CD4-positive, alpha-beta T cell (primary cell): Measurements from ENCODE around the gene CDK11B. TPM values are rescaled to one million over a fixed set of nuclear protein-coding genes. Genes with fewer than 3 reads are reported as not detected.

ENCODE experiments used
- ATAC-seq: fragments of 200-7000 bp; cut with Tn5 transposase; one replicate; pipeline ENCODE4 v1.10.0; 2022; ENCODE audit warnings: mild to moderate bottlenecking; ENCODE audit not compliant: poor library complexity
- CTCF ChIA-PET: fragments of 350-600 bp; sonication (Branson Sonifier 250); formaldehyde crosslinking; loops from one replicate; lab custom pipeline; 2021; ENCODE audit warnings: antibody characterized with exemption, inconsistent platforms; lab: Charles Lee
- POLR2A ChIA-PET: fragments of 350-600 bp; sonication (Branson Sonifier 250); formaldehyde crosslinking; loops from one replicate; lab custom pipeline; 2021; ENCODE audit warnings: antibody characterized with exemption, inconsistent platforms; lab: Charles Lee
- DNase-seq, 14 experiments: peaks; one replicate each; pipeline ENCODE4 v3.0.0-alpha.2; 2013 to 2020; ENCODE audit warnings: mixed read lengths in 2 of 14
- H3K27ac ChIP-seq, 2 donors: one replicate each; pipeline versions ENCODE4 v1.5.1 to v1.7.0; 2013; ENCODE audit warnings: low read length in 2 of 2, low read depth in 1 of 2, mild to moderate bottlenecking in 1 of 2
- H3K27me3 ChIP-seq, 2 experiments: 1 replicate in 1 of 2; 2 replicates in 1 of 2; pipeline versions ENCODE4 v1.6.1 to v1.7.0; 2013; ENCODE audit warnings: low read length in 2 of 2, control low read depth in 1 of 2, mild to moderate bottlenecking in 1 of 2, moderate library complexity in 1 of 2; ENCODE audit not compliant: insufficient read depth in 2 of 2, control insufficient read depth in 1 of 2
- H3K36me3 ChIP-seq: one replicate; pipeline ENCODE4 v1.6.1; 2013; ENCODE audit warnings: low read length, control low read depth; ENCODE audit not compliant: insufficient read depth
- H3K4me1 ChIP-seq: one replicate; pipeline ENCODE4 v1.6.1; 2013; ENCODE audit warnings: low read length, control low read depth; ENCODE audit not compliant: insufficient read depth
- H3K4me3 ChIP-seq: one replicate; pipeline ENCODE4 v1.5.1; 2013; ENCODE audit warnings: mild to moderate bottlenecking, low read length, moderate library complexity
- H3K9me3 ChIP-seq, 2 experiments: 1 replicate in 1 of 2; 2 replicates in 1 of 2; pipeline versions ENCODE4 v1.6.1 to v1.7.0; 2013; ENCODE audit warnings: low read length in 2 of 2, mild to moderate bottlenecking in 2 of 2, control low read depth in 1 of 2, moderate library complexity in 1 of 2; ENCODE audit not compliant: control insufficient read depth in 1 of 2, insufficient read depth in 1 of 2
- H3K27ac Mint-ChIP-seq: one replicate; pipeline ENCODE4 v1.8.0; 2020; ENCODE audit warnings: mixed read lengths
- H3K27me3 Mint-ChIP-seq: one replicate; pipeline ENCODE4 v1.8.0; 2021; ENCODE audit warnings: mixed read lengths
- H3K36me3 Mint-ChIP-seq: one replicate; pipeline ENCODE4 v1.8.0; 2021; ENCODE audit warnings: low read depth, mixed read lengths
- H3K4me1 Mint-ChIP-seq: one replicate; pipeline ENCODE4 v1.8.0; 2021; ENCODE audit warnings: low read depth, mixed read lengths
- H3K4me3 Mint-ChIP-seq: one replicate; pipeline ENCODE4 v1.8.0; 2020; ENCODE audit warnings: mild to moderate bottlenecking, mixed read lengths
- H3K9me3 Mint-ChIP-seq: one replicate; pipeline ENCODE4 v1.8.0; 2020; ENCODE audit warnings: mixed read lengths
- intact Hi-C, 2 experiments: fragments of 100-400 bp; cut with DNase I in 1 of 2; cut with micrococcal nuclease in 1 of 2; formaldehyde crosslinking; loops; one replicate each; pipeline versions ENCODE4 v1.15.1 to v1.9.0; 2023 to 2025; cut with DNase I, micrococcal nuclease
- total RNA-seq, 174 experiments: library from RNA in 2 of 174; stranded (reverse) in 2 of 174; gene quantifications; one replicate each; pipeline ENCODE4 v1.2.3 and lab custom pipeline; 2021 to 2026
- TF ChIP-seq, protein P1 (sequence below): fragments of 200-600 bp; IDR thresholded peaks from one replicate; pipeline ENCODE4 v1.8.0; 2022; ENCODE audit warnings: antibody characterized with exemption, mild to moderate bottlenecking

Gene CDK11B
- total RNA-seq, 2 experiments from 2014 or later, result 49.8 to 52.0 TPM

- peak; percentile 76 for ATAC-seq
These were observed 43.4 kb downstream of the CDK11B start, which contains the start of gene MIB2 for GRCh38 chr1:1615256-1616044. MIB2 (plus strand) TSS chr1:1615500; CDS start chr1:1623453, 7,953 bp downstream.

GRCh38 chr1:1614954-1615255 is 43.9 kb downstream of the CDK11B start:
- TF ChIP-seq, protein P1, sequence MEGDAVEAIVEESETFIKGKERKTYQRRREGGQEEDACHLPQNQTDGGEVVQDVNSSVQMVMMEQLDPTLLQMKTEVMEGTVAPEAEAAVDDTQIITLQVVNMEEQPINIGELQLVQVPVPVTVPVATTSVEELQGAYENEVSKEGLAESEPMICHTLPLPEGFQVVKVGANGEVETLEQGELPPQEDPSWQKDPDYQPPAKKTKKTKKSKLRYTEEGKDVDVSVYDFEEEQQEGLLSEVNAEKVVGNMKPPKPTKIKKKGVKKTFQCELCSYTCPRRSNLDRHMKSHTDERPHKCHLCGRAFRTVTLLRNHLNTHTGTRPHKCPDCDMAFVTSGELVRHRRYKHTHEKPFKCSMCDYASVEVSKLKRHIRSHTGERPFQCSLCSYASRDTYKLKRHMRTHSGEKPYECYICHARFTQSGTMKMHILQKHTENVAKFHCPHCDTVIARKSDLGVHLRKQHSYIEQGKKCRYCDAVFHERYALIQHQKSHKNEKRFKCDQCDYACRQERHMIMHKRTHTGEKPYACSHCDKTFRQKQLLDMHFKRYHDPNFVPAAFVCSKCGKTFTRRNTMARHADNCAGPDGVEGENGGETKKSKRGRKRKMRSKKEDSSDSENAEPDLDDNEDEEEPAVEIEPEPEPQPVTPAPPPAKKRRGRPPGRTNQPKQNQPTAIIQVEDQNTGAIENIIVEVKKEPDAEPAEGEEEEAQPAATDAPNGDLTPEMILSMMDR, result no peak
- peak; percentile 10 for ATAC-seq
- Mint-ChIP-seq H3K36me3 (peaks cover 21% of the 10 kb centered on the region), H3K27me3 (no peaks in the 10 kb centered on the region), H3K4me3 (peak overlapping the region; percentile 97), H3K4me1 (peaks cover 28% of the 10 kb centered on the region), H3K9me3 (no peaks in the 10 kb centered on the region), H3K27ac (peak overlapping the region; percentile 100)
- ChIA-PET POLR2A (interaction anchor here (0.6 to 4.3 kb wide), 17 partner anchors 8 to 295 kb away, joined by 3 to 137 read pairs (median 10); partner anchors contain the start of genes ATAD3A, AURKAIP1, CCNL2 and CDK11A), CTCF (interaction anchor here (1.0 to 1.3 kb wide), 2 partner anchors 15 to 294 kb away, joined by 4 read pairs; no protein-coding TSS in a partner anchor)
- Histone ChIP-seq H3K4me1 (peaks cover 32% of the 10 kb centered on the region), H3K27ac (peak overlapping the region; percentile 87 to 99), H3K4me3 (peak overlapping the region; percentile 87), H3K9me3 (no peaks in the 10 kb centered on the region), H3K27me3 (no peaks in the 10 kb centered on the region), H3K36me3 (no peaks in the 10 kb centered on the region)
- intact Hi-C loops, result loop anchor here (1.0 to 5.0 kb wide), 5 partner anchors 16 to 292 kb away; partner anchors contain the start of genes SSU72 (in 2 of the 2), ATAD3A (in 1 of the 2) and CDK11B (in 1 of the 2)
- DNase-seq, result no peak

More at GRCh38 chr1:1615256-1616044, 43.4 kb downstream of the CDK11B start, which contains the start of gene MIB2:
- no peaks in the 10 kb centered on the region for H3K9me3 Mint-ChIP-seq
- no peaks in the 10 kb centered on the region for H3K27me3 Mint-ChIP-seq
- peaks cover 32% of the 10 kb centered on the region for H3K4me1 ChIP-seq
- peaks cover 28% of the 10 kb centered on the region for H3K4me1 Mint-ChIP-seq
- H3K9me3 ChIP-seq, result no peaks in the 10 kb centered on the region
- CTCF ChIA-PET, result interaction anchor here (1.3 kb wide), 1 partner anchor 15 kb away, joined by 4 read pairs; no protein-coding TSS in a partner anchor
- TF ChIP-seq, protein P1, result no peak
- H3K4me3 Mint-ChIP-seq, result peak within 1 kb of the TSS; percentile 97
- intact Hi-C loops, result loop anchor here (1.0 to 5.0 kb wide), 5 partner anchors 15 to 292 kb away; partner anchors contain the start of genes ATAD3A (in 1 of the 2), CDK11B (in 1 of the 2) and SSU72 (in 1 of the 2)
- peak within 1 kb of the TSS; percentile 99 to 100 for H3K27ac ChIP-seq
- no peaks in the 10 kb centered on the region for H3K27me3 ChIP-seq
- peak within 1 kb of the TSS; percentile 100 for H3K27ac Mint-ChIP-seq
- peaks cover 21% of the 10 kb centered on the region for H3K36me3 Mint-ChIP-seq
- no peaks in the 10 kb centered on the region for H3K36me3 ChIP-seq
- POLR2A ChIA-PET, result interaction anchor here (0.6 to 4.3 kb wide), 21 partner anchors 9 to 294 kb away, joined by 3 to 137 read pairs (median 7); partner anchors contain the start of genes ATAD3A, AURKAIP1, CCNL2 and CDK11A
- DNase-seq, result peak; percentile 94 to 100 (median 98)
- peak within 1 kb of the TSS; percentile 87 for H3K4me3 ChIP-seq

DNA sequence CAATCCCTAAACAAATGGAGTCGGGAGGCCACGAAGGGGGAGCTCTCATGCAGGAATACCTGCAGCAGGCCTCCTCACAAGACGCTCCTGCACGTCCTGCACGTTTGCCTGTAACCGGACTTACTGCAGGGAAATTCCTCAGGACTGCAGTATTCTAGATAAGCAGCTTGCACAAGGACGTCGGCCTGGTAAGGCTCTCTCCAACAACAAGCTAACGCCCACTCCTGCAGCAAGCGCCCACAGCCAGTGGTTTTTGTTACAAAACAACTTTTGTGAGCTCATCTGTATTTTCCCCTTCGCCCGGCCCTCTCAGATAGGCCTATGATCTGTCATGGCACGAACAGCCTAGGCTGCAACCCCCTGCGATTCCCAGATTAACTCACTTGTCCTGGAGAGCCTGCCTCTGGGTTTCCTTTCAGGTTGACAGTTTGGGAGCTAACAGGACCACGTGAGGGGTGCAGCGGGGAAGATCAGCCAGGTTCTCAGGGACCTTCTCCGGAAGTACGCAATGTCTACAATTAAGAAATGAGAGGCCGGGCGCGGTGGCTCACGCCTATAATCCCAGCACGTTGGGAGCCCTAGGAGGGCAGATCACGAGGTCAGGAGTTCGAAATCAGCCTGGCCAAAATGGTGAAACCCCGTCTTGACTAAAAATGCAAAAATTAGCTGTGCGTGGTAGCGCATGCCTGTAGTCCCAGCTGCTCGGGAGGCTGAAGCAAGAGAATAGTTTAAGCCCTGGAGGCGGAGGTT is 44.4 kb downstream of the CDK11B start:
- peaks cover 28% of the 10 kb centered on the region for H3K4me1 Mint-ChIP-seq
- peaks cover 21% of the 10 kb centered on the region for H3K36me3 Mint-ChIP-seq
- Histone ChIP-seq H3K4me1 (peaks cover 32% of the 10 kb centered on the region), H3K27me3 (no peaks in the 10 kb centered on the region), H3K36me3 (no peaks in the 10 kb centered on the region), H3K27ac (peak overlapping the region; percentile 87 to 99), H3K4me3 (peak overlapping the region; percentile 87), H3K9me3 (no peaks in the 10 kb centered on the region)
- H3K9me3 Mint-ChIP-seq, result no peaks in the 10 kb centered on the region
- ChIA-PET CTCF (interaction anchor here (1.0 to 1.3 kb wide), 2 partner anchors 16 to 295 kb away, joined by 4 read pairs; no protein-coding TSS in a partner anchor), POLR2A (interaction anchor here (0.6 to 4.3 kb wide), 18 partner anchors 8 to 295 kb away, joined by 3 to 137 read pairs (median 7); partner anchors contain the start of genes ATAD3A, AURKAIP1, CCNL2 and CDK11A)
- no peaks in the 10 kb centered on the region for H3K27me3 Mint-ChIP-seq
- TF ChIP-seq, protein P1, result no peak
- peak overlapping the region; percentile 97 for H3K4me3 Mint-ChIP-seq
- ATAC-seq, result peak; percentile 49
- DNase-seq, result peak in 13 of 14 experiments; percentile 40 to 87 (median 64)
- intact Hi-C loops, result loop anchor here (1.0 to 2.0 kb wide), 2 partner anchors 16 to 40 kb away; partner anchors contain the start of gene SSU72 (in 1 of the 2)
- peak overlapping the region; percentile 100 for H3K27ac Mint-ChIP-seq
